GM18498 (cell line): ENCODE results near the gene SP100.
"Not testable (repeated sequence)": the region's sequence is repeated elsewhere in the genome, so short reads cannot be mapped to it uniquely, and the experiment has no call there.

Experiments
- ATAC-seq: cut with Tn5 transposase; IDR thresholded peaks from one replicate; pipeline ENCODE4 v1.9.1; 2021; ENCODE audit warnings: mild to moderate bottlenecking, moderate library complexity; ENCODE audit not compliant: unreplicated experiment

SP100 gene

GRCh38 chr2:230418341-230419016, 2.5 kb downstream of the SP100 start:
- no peak for ATAC-seq

DNA sequence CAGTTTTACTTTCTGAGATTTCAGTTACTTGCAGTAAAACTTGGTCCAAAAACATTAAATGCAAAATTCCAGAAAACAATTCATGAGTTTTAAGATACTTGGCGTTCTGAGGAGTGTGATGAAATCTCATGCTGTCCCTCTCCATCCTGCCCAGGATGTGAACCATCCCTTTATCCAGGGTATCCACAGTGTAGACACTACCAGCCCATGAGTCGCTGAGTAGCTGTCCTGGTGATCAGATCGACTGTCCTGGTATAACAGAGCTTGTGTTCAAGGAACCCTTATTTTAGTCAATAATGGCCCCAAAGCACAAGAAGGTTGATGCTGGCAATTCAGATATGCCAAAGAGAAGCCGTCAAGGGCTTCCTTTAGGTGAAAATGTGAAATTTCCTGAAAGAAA, 3.2 kb downstream of the SP100 start:
- ATAC-seq: no peak

DNA sequence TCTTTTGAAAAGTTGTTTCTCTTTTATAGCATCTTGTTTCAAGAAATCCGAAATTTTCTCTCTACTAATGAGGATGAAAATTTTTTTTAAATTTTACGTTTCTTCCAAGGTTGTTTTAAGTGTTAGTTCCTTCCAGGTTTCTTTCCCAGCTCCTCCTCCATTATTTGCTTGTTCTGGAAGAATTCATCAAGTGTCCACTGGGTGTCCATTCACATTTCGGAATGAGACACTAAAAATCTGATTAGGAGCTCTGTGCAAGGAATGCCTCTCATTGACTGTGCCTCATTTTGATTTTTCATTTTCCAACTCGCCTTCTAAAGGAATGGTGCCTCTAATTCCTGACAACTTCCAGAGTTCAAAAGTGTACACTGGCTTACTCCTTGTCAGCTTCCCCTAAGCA, 6.1 kb downstream of the SP100 start:
- no peak for ATAC-seq

- ATAC-seq: no peak
These were observed 8.0 kb downstream of the SP100 start for GRCh38 chr2:230423851-230424458.

GRCh38 chr2:230425377-230425776, 9.4 kb downstream of the SP100 start:
- ATAC-seq: no peak

GRCh38 chr2:230429513-230429912, 13.5 kb downstream of the SP100 start:
- ATAC-seq: no peak

- peak; percentile 53 for ATAC-seq
These were observed 15.2 kb downstream of the SP100 start for GRCh38 chr2:230430957-230431910.

GRCh38 chr2:230434677-230435324, 18.8 kb downstream of the SP100 start:
- no peak for ATAC-seq

GRCh38 chr2:230435431-230435830, 19.4 kb downstream of the SP100 start:
- no peak for ATAC-seq

GRCh38 chr2:230439121-230439520, 23.1 kb downstream of the SP100 start:
- not testable (repeated sequence) for ATAC-seq

GRCh38 chr2:230439590-230439989, 23.6 kb downstream of the SP100 start:
- no peak for ATAC-seq

- peak; percentile 77 for ATAC-seq
These were observed 25.4 kb downstream of the SP100 start for GRCh38 chr2:230441227-230441897.

DNA sequence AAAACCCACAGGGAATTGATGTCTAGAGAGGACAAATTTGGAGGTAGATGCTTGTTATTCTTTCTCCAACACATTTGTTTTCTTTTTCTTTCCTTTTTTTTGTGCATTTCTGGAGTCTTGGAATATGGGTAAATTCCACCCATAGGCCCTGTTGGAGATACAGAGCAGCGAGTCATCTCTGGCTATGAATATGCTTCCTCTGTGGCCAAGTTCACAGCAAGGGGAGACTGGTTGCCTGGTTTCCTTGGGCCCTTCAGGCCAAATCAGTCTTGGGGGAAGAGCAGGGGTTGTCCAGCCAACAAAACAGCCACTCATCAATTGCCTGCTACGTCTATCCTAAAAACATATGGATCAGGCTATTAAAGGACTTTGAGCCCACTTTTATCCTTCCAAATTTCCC, 27.5 kb downstream of the SP100 start:
- ATAC-seq: no peak

DNA sequence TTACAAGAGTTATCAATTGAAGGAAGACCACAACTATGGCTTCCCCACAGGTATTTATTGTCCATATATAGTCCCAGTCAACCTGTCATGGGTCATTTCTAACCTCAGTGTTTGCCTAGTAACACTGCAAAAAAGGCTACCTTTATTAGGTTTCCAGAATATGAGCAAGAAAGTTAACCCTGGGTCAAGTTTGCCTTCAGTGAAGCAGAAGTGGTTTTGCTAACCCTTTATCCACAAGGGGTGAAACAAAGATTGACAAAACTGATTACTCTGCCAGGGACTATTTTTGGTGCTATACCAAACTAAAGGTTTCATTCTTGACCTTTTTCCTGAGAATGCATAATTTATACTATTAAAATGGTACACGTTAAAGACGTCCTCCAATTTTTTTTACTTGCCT, 28.8 kb downstream of the SP100 start:
- ATAC-seq: peak; percentile 28

- no peak for ATAC-seq
These were observed 31.0 kb downstream of the SP100 start for GRCh38 chr2:230447036-230447435.

- ATAC-seq: peak; percentile 78
These were observed 31.8 kb downstream of the SP100 start for GRCh38 chr2:230447455-230448451.

- no peak for ATAC-seq
These were observed 34.0 kb downstream of the SP100 start for GRCh38 chr2:230449901-230450467.

DNA sequence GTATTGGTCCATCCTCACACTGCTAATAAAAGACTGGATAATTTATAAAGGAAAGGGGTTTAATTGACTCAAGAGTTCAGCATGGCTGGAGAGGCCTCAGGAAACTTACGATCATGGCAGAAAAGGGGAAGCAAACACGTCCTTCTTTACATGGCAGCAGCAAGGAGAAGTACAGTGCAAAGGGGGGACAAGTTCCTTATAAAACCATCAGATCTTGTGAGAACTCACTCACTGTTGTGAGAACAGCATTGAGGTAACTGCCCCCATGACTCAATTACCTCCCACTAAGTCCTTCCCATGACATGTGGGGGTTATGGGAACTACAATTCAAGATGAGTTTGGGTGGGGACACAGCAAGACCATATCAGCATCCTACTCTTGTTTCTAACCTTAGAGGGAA, 37.0 kb downstream of the SP100 start:
- ATAC-seq: no peak
